GM18505 (cell line): Measurements from ENCODE around the gene PCED1B.

Experiments
- ATAC-seq: cut with Tn5 transposase; IDR thresholded peaks from one replicate; pipeline ENCODE4 v1.9.1; 2021; ENCODE audit not compliant: unreplicated experiment
- POLR2A ChIP-seq: IDR thresholded peaks from 4 replicates; pipeline ENCODE4 v1.6.1; 2011; ENCODE audit warnings: borderline replicate concordance; ENCODE audit not compliant: insufficient read depth, insufficient read length; ENCODE audit errors: extremely low read depth

PCED1B gene

GRCh38 chr12:47139000-47139681, 59.7 kb downstream of the PCED1B start:
- no peak for TF ChIP-seq POLR2A
- ATAC-seq: no peak

GRCh38 chr12:47141459-47141858, 62.0 kb downstream of the PCED1B start:
- no peak for ATAC-seq
- no peak for TF ChIP-seq POLR2A

GRCh38 chr12:47144769-47145168, 65.3 kb downstream of the PCED1B start:
- TF ChIP-seq POLR2A: no peak

GRCh38 chr12:47145188-47145587, 65.8 kb downstream of the PCED1B start:
- no peak for TF ChIP-seq POLR2A
- no peak for ATAC-seq

More at GRCh38 chr12:47144769-47145168, 65.3 kb downstream of the PCED1B start:
- ATAC-seq: no peak

GRCh38 chr12:47147739-47148138, 68.3 kb downstream of the PCED1B start:
- TF ChIP-seq POLR2A: no peak
- ATAC-seq: no peak

- TF ChIP-seq POLR2A: no peak
- ATAC-seq: no peak
These were observed 69.7 kb downstream of the PCED1B start for GRCh38 chr12:47149146-47149545.

GRCh38 chr12:47152095-47152494, 72.7 kb downstream of the PCED1B start:
- TF ChIP-seq POLR2A: no peak
- ATAC-seq: no peak

- TF ChIP-seq POLR2A: no peak
- ATAC-seq: no peak
These were observed 76.2 kb downstream of the PCED1B start for GRCh38 chr12:47155457-47156166.

- ATAC-seq: no peak
- no peak for TF ChIP-seq POLR2A
These were observed 76.8 kb downstream of the PCED1B start for GRCh38 chr12:47156167-47156736.

GRCh38 chr12:47158792-47159191, 79.4 kb downstream of the PCED1B start:
- TF ChIP-seq POLR2A: no peak
- ATAC-seq: no peak

- no peak for TF ChIP-seq POLR2A
- ATAC-seq: no peak
These were observed 79.9 kb downstream of the PCED1B start for GRCh38 chr12:47159348-47159747.

GRCh38 chr12:47160316-47161244, 81.2 kb downstream of the PCED1B start:
- ATAC-seq: no peak
- TF ChIP-seq POLR2A: no peak

GRCh38 chr12:47164116-47164515, 84.7 kb downstream of the PCED1B start:
- ATAC-seq: no peak
- TF ChIP-seq POLR2A: no peak

- TF ChIP-seq POLR2A: no peak
- ATAC-seq: no peak
These were observed 85.5 kb downstream of the PCED1B start for GRCh38 chr12:47164724-47165439.
